ENCODE results near the gene FSD1. TPM values are rescaled to one million over a fixed set of nuclear protein-coding genes. Genes with fewer than 3 reads are reported as not detected.

FSD1 gene
- total and polyA plus RNA-seq, 9 of the 15 experiments (the other 6 are each of a cell fraction or from before 2014, with no cell fraction given) = 0.11 to 1.9 (median 0.94) TPM; not detected in 1

- TF ChIP-seq ZNF431 (CRISPR knock-in tag; IDR thresholded peaks at IDR 0.05) = 0 out of 2 replicates have a peak, but pooled peaks have one; percentile 66
- TF ChIP-seq ID3 (CRISPR knock-in tag; IDR thresholded peaks at IDR 0.05) = no peak
- peak; percentile 79; the same call in 1 of the 2 replicates for TF ChIP-seq ID3 (tag; IDR thresholded peaks at IDR 0.05)
- no peak for TF ChIP-seq XRCC4 (IDR thresholded peaks at IDR 0.05; ENCODE audit: extremely low read depth, insufficient read depth, insufficient read length)
- TF ChIP-seq, protein P1, sequence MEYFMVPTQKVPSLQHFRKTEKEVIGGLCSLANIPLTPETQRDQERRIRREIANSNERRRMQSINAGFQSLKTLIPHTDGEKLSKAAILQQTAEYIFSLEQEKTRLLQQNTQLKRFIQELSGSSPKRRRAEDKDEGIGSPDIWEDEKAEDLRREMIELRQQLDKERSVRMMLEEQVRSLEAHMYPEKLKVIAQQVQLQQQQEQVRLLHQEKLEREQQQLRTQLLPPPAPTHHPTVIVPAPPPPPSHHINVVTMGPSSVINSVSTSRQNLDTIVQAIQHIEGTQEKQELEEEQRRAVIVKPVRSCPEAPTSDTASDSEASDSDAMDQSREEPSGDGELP (CRISPR knock-in tag; IDR thresholded peaks at IDR 0.05; ENCODE audit: borderline replicate concordance) = peak; percentile 53; the same call in 1 of the 2 replicates
- peak; percentile 49; the same call in 1 of the 2 replicates for TF ChIP-seq CREB1 (IDR thresholded peaks at IDR 0.05)
- peak; percentile 68 for TF ChIP-seq CREB1 (CRISPR knock-in tag; IDR thresholded peaks at IDR 0.05)
- TF ChIP-seq CREM (IDR thresholded peaks at IDR 0.05; ENCODE audit: low read depth) = peak; percentile 81
- TF ChIP-seq MAZ (CRISPR knock-in tag; conservative IDR thresholded peaks at IDR 0.05 in 1 of 2, IDR thresholded peaks at IDR 0.05 in 1 of 2) = 0 out of 4 replicates have a peak, but pooled peaks of 1 of the 2 experiments have one; percentile 46
- TF ChIP-seq HDAC8 (tag; IDR thresholded peaks at IDR 0.05) = no peak
- TF ChIP-seq ESRRB (CRISPR knock-in tag; IDR thresholded peaks at IDR 0.05; ENCODE audit: borderline replicate concordance) = no peak
- TF ChIP-seq FOXM1 (IDR thresholded peaks at IDR 0.05; ENCODE audit: low read depth) = no peak
- no peak for TF ChIP-seq FOXM1 (CRISPR knock-in tag; IDR thresholded peaks at IDR 0.05; ENCODE audit: low read depth)
- TF ChIP-seq EGR1 (conservative IDR thresholded peaks at IDR 0.05) = peak; percentile 96
- TF ChIP-seq, protein P2, sequence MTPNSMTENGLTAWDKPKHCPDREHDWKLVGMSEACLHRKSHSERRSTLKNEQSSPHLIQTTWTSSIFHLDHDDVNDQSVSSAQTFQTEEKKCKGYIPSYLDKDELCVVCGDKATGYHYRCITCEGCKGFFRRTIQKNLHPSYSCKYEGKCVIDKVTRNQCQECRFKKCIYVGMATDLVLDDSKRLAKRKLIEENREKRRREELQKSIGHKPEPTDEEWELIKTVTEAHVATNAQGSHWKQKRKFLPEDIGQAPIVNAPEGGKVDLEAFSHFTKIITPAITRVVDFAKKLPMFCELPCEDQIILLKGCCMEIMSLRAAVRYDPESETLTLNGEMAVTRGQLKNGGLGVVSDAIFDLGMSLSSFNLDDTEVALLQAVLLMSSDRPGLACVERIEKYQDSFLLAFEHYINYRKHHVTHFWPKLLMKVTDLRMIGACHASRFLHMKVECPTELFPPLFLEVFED (CRISPR knock-in tag; conservative IDR thresholded peaks at IDR 0.05) = no peak
- peak; percentile 24 for TF ChIP-seq FIP1L1 (IDR thresholded peaks at IDR 0.05; ENCODE audit: low read depth, low read length, poor library complexity, severe bottlenecking)
- TF ChIP-seq NEUROD1 (IDR thresholded peaks at IDR 0.05; ENCODE audit: borderline replicate concordance, low read depth, low read length, partially characterized antibody) = peak; percentile 27
- TF ChIP-seq, protein P3, sequence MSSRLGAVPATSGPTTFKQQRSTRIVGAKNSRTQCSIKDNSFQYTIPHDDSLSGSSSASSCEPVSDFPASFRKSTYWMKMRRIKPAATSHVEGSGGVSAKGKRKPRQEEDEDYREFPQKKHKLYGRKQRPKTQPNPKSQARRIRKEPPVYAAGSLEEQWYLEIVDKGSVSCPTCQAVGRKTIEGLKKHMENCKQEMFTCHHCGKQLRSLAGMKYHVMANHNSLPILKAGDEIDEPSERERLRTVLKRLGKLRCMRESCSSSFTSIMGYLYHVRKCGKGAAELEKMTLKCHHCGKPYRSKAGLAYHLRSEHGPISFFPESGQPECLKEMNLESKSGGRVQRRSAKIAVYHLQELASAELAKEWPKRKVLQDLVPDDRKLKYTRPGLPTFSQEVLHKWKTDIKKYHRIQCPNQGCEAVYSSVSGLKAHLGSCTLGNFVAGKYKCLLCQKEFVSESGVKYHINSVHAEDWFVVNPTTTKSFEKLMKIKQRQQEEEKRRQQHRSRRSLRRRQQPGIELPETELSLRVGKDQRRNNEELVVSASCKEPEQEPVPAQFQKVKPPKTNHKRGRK (tag; IDR thresholded peaks at IDR 0.05) = no peak
- no peak for TF ChIP-seq SETDB1 (IDR thresholded peaks at IDR 0.05; ENCODE audit: low read length)
- peak; percentile 11; the same call in 1 of the 2 replicates for TF ChIP-seq CC2D1A (IDR thresholded peaks at IDR 0.05)
- peak; percentile 65; the same call in 1 of the 2 replicates for TF ChIP-seq SMARCA5 (IDR thresholded peaks at IDR 0.05)
- peak; percentile 13 for TF ChIP-seq CCNT2 (IDR thresholded peaks at IDR 0.05; ENCODE audit: borderline replicate concordance, extremely low read depth, insufficient read length, low read depth, low read length)
- TF ChIP-seq SP1 (CRISPR knock-in tag; IDR thresholded peaks at IDR 0.05) = peak; percentile 55; the same call in 1 of the 2 replicates
- TF ChIP-seq ZNF445 (CRISPR knock-in tag; IDR thresholded peaks at IDR 0.05; ENCODE audit: low read depth) = no peak
- peak; percentile 75 for TF ChIP-seq KLF13 (tag; IDR thresholded peaks at IDR 0.05; ENCODE audit: borderline replicate concordance, low read depth)
- TF ChIP-seq NR2C1 (IDR thresholded peaks at IDR 0.05) = no peak
- TF ChIP-seq NR2C1 (tag; IDR thresholded peaks at IDR 0.05) = no peak
These were observed 22.4 kb downstream of the FSD1 start (continued) for GRCh38 chr19:4326837-4327251.
